Right lung (tissue), 5 donors: ENCODE results near the gene NSDHL. TPM values are rescaled to one million over a fixed set of nuclear protein-coding genes. Genes with fewer than 3 reads are reported as not detected.

ENCODE experiments used
- DNase-seq, 2 donors: peaks; one replicate each; pipeline ENCODE4 v3.0.0-alpha.2; 2013
- polyA plus RNA-seq, 5 donors: library from polyadenylated mRNA; unstranded; fragments of 120-200 nt; gene quantifications; one replicate each; pipeline versions ENCODE4 v1.2.1 to v1.2.3, GENCODE V29; 2013; ENCODE audit warnings: inconsistent platforms in 1 of 5, low replicate concordance in 1 of 5; ENCODE audit not compliant: insufficient read length in 5 of 5, insufficient read depth in 1 of 5

NSDHL gene
- polyA plus RNA-seq, 5 donors = 15.9 to 24.3 (median 19.0) TPM

GRCh38 chrX:152912106-152912505 is 81.2 kb downstream of the NSDHL start:
- DNase-seq = no peak

GRCh38 chrX:152912641-152913040 is 81.8 kb downstream of the NSDHL start:
- no peak for DNase-seq

- DNase-seq = no peak
These were observed 82.5 kb downstream of the NSDHL start for GRCh38 chrX:152913346-152913745.

- DNase-seq = no peak
These were observed 83.0 kb downstream of the NSDHL start for GRCh38 chrX:152913910-152914309.

- no peak for DNase-seq
These were observed 84.8 kb downstream of the NSDHL start for GRCh38 chrX:152915541-152916241.

GRCh38 chrX:152917656-152918579 is 87.1 kb downstream of the NSDHL start:
- DNase-seq = no peak

- DNase-seq = no peak
These were observed 87.8 kb downstream of the NSDHL start for GRCh38 chrX:152918707-152919106.

Other genes starting within 250 kb of the NSDHL start
- 1 to 10 TPM in 1 of 5 donors, under 1 TPM in 4; 0.67 to 1.0 (median 0.77) TPM for gene GABRQ, start 193.2 kb upstream of the NSDHL start, polyA plus RNA-seq
- gene MAGEA3, start 132.3 kb upstream of the NSDHL start, polyA plus RNA-seq = not detected
- gene CSAG2, start 121.8 kb upstream of the NSDHL start, polyA plus RNA-seq = not detected
- gene MAGEA2B, start 116.4 kb upstream of the NSDHL start, polyA plus RNA-seq = not detected
- not detected for gene CSAG1, start 97.3 kb upstream of the NSDHL start, polyA plus RNA-seq
- not detected for gene MAGEA12, start 97.3 kb upstream of the NSDHL start, polyA plus RNA-seq
- gene MAGEA2, start 77.2 kb upstream of the NSDHL start, polyA plus RNA-seq = not detected
- gene CSAG3, start 71.8 kb upstream of the NSDHL start, polyA plus RNA-seq = not detected
- not detected for gene MAGEA6, start 61.4 kb upstream of the NSDHL start, polyA plus RNA-seq
- 100 to 1,000 TPM in 1 of 5 donors, 10 to 100 TPM in 4; 80.7 to 102 (median 89.7) TPM for gene CETN2, start 306 bp upstream of the NSDHL start, polyA plus RNA-seq
- gene ZNF185, start 67.0 kb downstream of the NSDHL start, polyA plus RNA-seq = 10 to 100 TPM; 15.0 to 24.8 (median 20.4) TPM
- gene PNMA5, start 163.1 kb downstream of the NSDHL start, polyA plus RNA-seq = under 1 TPM in 3 of 5 donors, not detected in 2; 0.06 to 0.13 (median 0.11) TPM
- gene PNMA3, start 225.4 kb downstream of the NSDHL start, polyA plus RNA-seq = 1 to 10 TPM; 2.3 to 3.2 (median 2.6) TPM
- 1 to 10 TPM; 1.3 to 3.2 (median 2.5) TPM for gene PNMA6A, start 241.4 kb downstream of the NSDHL start, polyA plus RNA-seq